Measurements from ENCODE around the gene CYP2F1.

The CYP2F1 gene, protein sequence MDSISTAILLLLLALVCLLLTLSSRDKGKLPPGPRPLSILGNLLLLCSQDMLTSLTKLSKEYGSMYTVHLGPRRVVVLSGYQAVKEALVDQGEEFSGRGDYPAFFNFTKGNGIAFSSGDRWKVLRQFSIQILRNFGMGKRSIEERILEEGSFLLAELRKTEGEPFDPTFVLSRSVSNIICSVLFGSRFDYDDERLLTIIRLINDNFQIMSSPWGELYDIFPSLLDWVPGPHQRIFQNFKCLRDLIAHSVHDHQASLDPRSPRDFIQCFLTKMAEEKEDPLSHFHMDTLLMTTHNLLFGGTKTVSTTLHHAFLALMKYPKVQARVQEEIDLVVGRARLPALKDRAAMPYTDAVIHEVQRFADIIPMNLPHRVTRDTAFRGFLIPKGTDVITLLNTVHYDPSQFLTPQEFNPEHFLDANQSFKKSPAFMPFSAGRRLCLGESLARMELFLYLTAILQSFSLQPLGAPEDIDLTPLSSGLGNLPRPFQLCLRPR

GRCh38 chr19:41114132-41114531, at the start of gene CYP2F1:
Gene CYP2F1, plus strand, starts transcription at chr19:41114432. Its CDS starts 1,757 bp downstream, at chr19:41116189.
- no peak for TF ChIP-seq CTCF (IDR thresholded peaks at IDR 0.05; ENCODE audit: borderline replicate concordance, control extremely low read depth, extremely low read depth, insufficient read depth, missing control alignments)
- no peak for DNase-seq (ENCODE audit: low spot score)
- in situ Hi-C loops (cut with MboI; ENCODE audit: low sequenced_read_pairs, unreplicated experiment), result no loop called here

- TF ChIP-seq CTCF (IDR thresholded peaks at IDR 0.05; ENCODE audit: borderline replicate concordance, control extremely low read depth, extremely low read depth, insufficient read depth, missing control alignments), result no peak
- DNase-seq (ENCODE audit: low spot score), result no peak
- in situ Hi-C loops (cut with MboI; ENCODE audit: low sequenced_read_pairs, unreplicated experiment), result no loop called here
These were observed 49.2 kb upstream of the CYP2F1 start for GRCh38 chr19:41064974-41065569.

- no peak for TF ChIP-seq CTCF (IDR thresholded peaks at IDR 0.05; ENCODE audit: borderline replicate concordance, control extremely low read depth, extremely low read depth, insufficient read depth, missing control alignments)
- no peak for DNase-seq (ENCODE audit: low spot score)
- in situ Hi-C loops (cut with MboI; ENCODE audit: low sequenced_read_pairs, unreplicated experiment), result no loop called here
These were observed 37.9 kb upstream of the CYP2F1 start for GRCh38 chr19:41076286-41076685.

GRCh38 chr19:41083516-41083915, 30.7 kb upstream of the CYP2F1 start:
- TF ChIP-seq CTCF (IDR thresholded peaks at IDR 0.05; ENCODE audit: borderline replicate concordance, control extremely low read depth, extremely low read depth, insufficient read depth, missing control alignments), result no peak
- no peak for DNase-seq (ENCODE audit: low spot score)
- in situ Hi-C loops (cut with MboI; ENCODE audit: low sequenced_read_pairs, unreplicated experiment), result no loop called here

- no peak for DNase-seq (ENCODE audit: low spot score)
- TF ChIP-seq CTCF (IDR thresholded peaks at IDR 0.05; ENCODE audit: borderline replicate concordance, control extremely low read depth, extremely low read depth, insufficient read depth, missing control alignments), result no peak
- in situ Hi-C loops (cut with MboI; ENCODE audit: low sequenced_read_pairs, unreplicated experiment), result no loop called here
These were observed 28.4 kb upstream of the CYP2F1 start for GRCh38 chr19:41085748-41086415.

DNA sequence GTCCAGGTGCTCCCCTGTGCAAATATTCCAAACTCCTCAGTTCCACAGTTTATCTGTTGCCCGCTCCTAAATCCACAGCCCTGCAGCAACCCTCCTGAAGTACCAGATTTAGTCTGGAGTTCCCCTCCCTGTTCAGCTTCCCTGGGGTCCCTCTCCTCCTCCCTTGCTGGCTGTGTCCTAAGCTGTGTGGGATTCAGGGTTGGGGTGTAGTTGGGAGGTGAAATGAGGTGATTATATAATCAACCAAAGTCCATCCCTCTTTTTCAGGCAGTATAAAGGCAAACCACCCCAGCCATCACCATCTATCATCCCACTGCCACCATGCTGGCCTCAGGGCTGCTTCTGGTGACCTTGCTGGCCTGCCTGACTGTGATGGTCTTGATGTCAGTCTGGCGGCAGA, 26.1 kb upstream of the CYP2F1 start, which contains the start of gene CYP2A13:
TSS of gene CYP2A13 (plus strand) at position 301 of the 400 bp plus-strand sequence. CDS start at position 322, 21 bp downstream.
- no peak for TF ChIP-seq CTCF (IDR thresholded peaks at IDR 0.05; ENCODE audit: borderline replicate concordance, control extremely low read depth, extremely low read depth, insufficient read depth, missing control alignments)
- no peak for DNase-seq (ENCODE audit: low spot score)
- in situ Hi-C loops (cut with MboI; ENCODE audit: low sequenced_read_pairs, unreplicated experiment), result no loop called here
